Hair follicle dermal papilla cell (primary cell): ENCODE data around the gene PACSIN1. TPM values are rescaled to one million over a fixed set of nuclear protein-coding genes. Genes with fewer than 3 reads are reported as not detected.

Experiments used
- total RNA-seq: library from RNA; depleted of rRNA; stranded (reverse); fragments of >200 nt; gene quantifications from 2 replicates; pipeline ENCODE4 v1.2.3, GENCODE V29; 2012

The PACSIN1 gene, protein sequence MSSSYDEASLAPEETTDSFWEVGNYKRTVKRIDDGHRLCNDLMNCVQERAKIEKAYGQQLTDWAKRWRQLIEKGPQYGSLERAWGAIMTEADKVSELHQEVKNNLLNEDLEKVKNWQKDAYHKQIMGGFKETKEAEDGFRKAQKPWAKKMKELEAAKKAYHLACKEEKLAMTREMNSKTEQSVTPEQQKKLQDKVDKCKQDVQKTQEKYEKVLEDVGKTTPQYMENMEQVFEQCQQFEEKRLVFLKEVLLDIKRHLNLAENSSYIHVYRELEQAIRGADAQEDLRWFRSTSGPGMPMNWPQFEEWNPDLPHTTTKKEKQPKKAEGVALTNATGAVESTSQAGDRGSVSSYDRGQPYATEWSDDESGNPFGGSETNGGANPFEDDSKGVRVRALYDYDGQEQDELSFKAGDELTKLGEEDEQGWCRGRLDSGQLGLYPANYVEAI
- total RNA-seq = under 0.01 TPM in 1 of 2 replicates, not detected in the other

DNA sequence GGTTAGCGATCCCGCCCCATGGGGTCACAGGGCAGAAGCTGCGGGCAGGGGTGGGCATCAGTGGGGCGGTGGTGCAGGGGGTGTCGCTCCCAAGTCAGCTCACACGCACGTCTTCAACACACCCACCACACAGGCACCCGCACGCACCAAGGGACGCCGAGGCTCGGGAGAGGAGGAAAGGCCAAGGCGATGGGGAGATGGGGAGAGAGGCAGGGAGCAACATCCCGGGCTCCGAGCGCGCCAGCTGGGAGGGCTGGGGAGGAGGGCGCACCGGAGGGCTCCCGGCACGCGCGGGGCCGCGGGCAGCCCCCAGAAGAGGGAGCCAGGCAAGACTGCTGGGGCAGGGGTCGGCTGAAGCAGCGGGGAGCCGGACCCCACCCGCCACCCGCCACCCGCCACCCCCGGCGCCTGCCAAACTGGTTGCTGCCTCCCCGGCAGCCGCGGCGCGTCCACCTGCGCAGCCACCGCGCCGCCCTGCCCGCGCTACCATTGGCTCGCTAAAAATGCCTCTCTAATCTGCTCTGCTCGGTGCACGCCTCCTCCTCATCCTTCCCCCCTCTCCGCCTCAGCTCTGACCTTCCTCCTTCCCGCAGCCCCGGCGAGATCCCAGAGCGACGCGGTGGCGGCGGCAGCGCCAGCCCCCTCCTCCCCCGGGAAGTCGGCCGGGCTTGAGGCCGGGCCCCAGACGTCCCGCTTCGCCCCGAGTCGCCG is at the start of gene PACSIN1:
Gene PACSIN1 (plus strand): TSS at position 546 of the 711 bp plus-strand sequence. CDS start 60,230 bp downstream, outside the sequence.

DNA sequence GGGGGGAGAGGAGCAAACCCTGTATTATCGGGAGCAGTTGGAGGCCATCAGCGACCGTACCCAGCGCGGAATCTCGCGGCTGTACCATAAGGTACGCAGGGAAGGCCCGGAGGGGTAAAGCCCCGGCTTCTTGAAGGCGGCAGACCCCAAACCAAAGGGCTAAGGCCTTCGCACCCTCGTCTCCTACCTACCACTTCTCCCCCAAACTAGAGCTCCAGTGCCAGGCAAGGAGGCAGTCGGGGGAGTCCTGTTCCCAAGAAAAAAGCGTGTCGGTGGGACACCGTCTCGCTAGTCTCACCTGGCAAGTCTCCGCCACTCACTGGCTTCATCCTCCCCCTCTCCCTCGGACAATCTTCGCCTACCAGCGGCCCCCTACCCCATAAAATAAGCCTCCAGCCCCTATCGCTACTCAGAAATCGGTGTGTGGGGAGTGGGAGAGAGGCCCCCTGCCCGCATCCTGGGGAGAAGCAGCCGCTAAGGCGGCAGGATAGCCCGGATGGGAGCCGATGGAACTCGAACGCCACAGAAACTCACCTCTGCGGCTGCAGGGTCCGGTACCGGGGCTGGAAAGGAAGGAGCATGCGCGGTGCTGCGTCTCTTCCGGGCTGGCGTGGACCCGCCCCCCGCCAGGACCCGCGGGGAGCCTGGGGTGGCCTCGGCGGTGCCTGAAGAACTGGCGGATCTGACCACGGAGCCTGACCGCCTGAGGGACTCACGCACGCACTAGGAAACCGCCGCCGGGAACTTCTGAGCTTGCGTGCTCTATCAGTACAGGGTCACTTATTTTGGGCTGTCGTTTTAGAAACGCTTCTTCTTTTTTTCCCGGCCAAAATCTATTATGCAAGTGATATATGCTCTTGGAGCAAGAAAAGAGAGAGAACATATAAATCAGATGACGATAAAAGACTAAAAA is 40.1 kb upstream of the PACSIN1 start, which contains the start of gene RPS10:
Gene RPS10 (minus strand): TSS at position 572 of the 913 bp plus-strand sequence. CDS start 848 bp downstream, outside the sequence.

DNA sequence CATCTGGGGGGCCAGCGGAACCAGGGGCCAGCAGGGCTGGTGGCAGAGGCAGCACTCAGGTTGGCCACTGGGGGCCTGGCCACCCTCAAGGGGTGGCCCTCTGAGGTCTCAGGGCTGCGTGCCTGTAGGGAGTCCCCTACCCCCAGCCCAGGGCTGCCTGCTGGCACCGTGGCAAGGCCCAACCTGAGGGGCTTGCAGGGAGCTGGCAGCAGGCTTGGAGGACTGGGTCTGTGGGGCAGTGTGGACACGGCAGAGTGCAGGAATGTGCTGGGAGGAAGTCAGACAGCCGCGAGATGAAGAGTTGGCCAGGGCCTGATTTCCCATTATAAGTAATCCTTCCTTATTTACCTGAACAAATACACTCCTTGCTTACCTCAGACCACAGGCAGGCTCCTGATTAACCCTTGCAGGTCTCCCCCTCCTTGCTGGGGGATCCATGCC is 90.2 kb downstream of the PACSIN1 start, which contains the start of gene SPDEF:
Gene SPDEF (minus strand): TSS at position 299 of the 441 bp plus-strand sequence. CDS start 11,874 bp downstream, outside the sequence.

Other genes starting within 250 kb of the PACSIN1 start
- 46.4 and 70.6 TPM in 2 replicates for gene HMGA1, start 229.2 kb upstream of the PACSIN1 start, total RNA-seq
- gene SMIM29, start 217.1 kb upstream of the PACSIN1 start, total RNA-seq = 17.0 and 24.3 TPM in 2 replicates
- gene NUDT3, start 73.4 kb upstream of the PACSIN1 start, total RNA-seq = 31.7 and 38.9 TPM in 2 replicates
- 1,414 and 1,516 TPM in 2 replicates for gene RPS10, start 40.0 kb upstream of the PACSIN1 start, total RNA-seq
- under 0.01 TPM in 1 of 2 replicates, not detected in the other for gene SPDEF, start 90.3 kb downstream of the PACSIN1 start, total RNA-seq
- 50.4 and 51.8 TPM in 2 replicates for gene ILRUN, start 230.7 kb downstream of the PACSIN1 start, total RNA-seq